Upper lobe of right lung (tissue), 1 donor: ENCODE data around the gene RAPGEF6. TPM values are rescaled to one million over a fixed set of nuclear protein-coding genes. Genes with fewer than 3 reads are reported as not detected.
"Not testable (repeated sequence)": the region's sequence is repeated elsewhere in the genome, so short reads cannot be mapped to it uniquely, and the experiment has no call there.

Experiments
- ATAC-seq: fragments of 200-7000 bp; cut with Tn5 transposase; one replicate; pipeline ENCODE4 v1.9.1; 2020; ENCODE audit warnings: mild to moderate bottlenecking, moderate library complexity
- DNase-seq: peaks from one replicate; pipeline ENCODE4 v3.0.0-alpha.2; 2020
- H3K27ac ChIP-seq: fragments of 200-600 bp; one replicate; pipeline ENCODE4 v1.8.0; 2022
- H3K27me3 ChIP-seq: fragments of 200-600 bp; one replicate; pipeline ENCODE4 v1.8.0; 2022; ENCODE audit warnings: mild to moderate bottlenecking
- H3K36me3 ChIP-seq: fragments of 200-600 bp; one replicate; pipeline ENCODE4 v1.8.0; 2022
- H3K4me1 ChIP-seq: fragments of 200-600 bp; one replicate; pipeline ENCODE4 v1.8.0; 2022
- H3K4me3 ChIP-seq: fragments of 200-600 bp; one replicate; pipeline ENCODE4 v1.8.0; 2022; ENCODE audit warnings: mild to moderate bottlenecking
- H3K9me3 ChIP-seq: fragments of 200-600 bp; one replicate; pipeline ENCODE4 v1.8.0; 2022
- intact Hi-C: fragments of 100-400 bp; cut with DNase I; formaldehyde crosslinking; loops from one replicate; pipeline ENCODE4 v1.11.0; 2022
- total RNA-seq: library from RNA; stranded (reverse); fragmentation: NEBNext Ultra II Directional; extraction: Animal tissue kit (Norgen Biotek cat#: 25700); gene quantifications from one replicate; pipeline ENCODE4 v1.2.1, GENCODE V29; 2021
- TF ChIP-seq, protein P1 (sequence below): fragments of 200-600 bp; IDR thresholded peaks from one replicate; pipeline ENCODE4 v1.8.0; 2022; ENCODE audit warnings: antibody characterized with exemption
- donor health status: DM: no; HTN: yes; CAD: no; lungs with severe emphysema.

The RAPGEF6 gene
- total RNA-seq, 1 donor from 2014 or later = 27.2 TPM

DNA sequence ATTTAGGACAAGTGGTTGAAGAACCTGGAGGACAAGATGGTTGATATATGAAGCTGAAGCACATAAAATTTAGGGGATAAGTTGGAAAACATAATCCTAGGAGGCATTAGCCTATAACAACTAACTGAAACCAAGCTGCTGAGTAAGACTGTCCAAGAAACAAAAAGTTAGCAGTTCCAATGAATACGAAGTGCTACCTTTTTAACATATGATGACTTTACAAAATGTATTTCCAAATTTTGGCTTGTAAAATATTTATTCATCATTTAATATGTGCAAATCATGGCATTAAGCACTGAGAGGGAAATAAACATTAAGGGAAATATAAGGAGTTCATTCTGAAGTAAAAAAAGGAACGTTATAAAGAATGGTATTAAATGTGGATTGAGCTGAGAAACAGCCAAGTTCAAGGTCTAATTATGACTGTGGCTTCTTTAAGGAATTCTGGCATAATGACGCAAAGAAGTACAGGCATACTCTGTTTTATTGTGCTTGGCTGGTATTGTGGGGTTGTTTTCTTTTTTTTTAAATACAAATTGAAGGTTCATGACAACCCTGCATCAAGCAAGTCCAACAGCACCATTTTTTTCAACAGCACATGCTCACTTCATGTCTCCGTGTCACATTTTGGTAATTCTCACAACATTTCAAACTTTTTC lies 7.7 kb downstream of the RAPGEF6 start:
- ATAC-seq (no peak), DNase-seq (no peak)
- Histone ChIP-seq H3K27me3 (no peaks in the 10 kb centered on the region), H3K27ac (no peak overlapping the region), H3K9me3 (no peaks in the 10 kb centered on the region), H3K36me3 (no peaks in the 10 kb centered on the region), H3K4me3 (no peak overlapping the region), H3K4me1 (peaks cover 12% of the 10 kb centered on the region)
- intact Hi-C loops = no loop called here
- TF ChIP-seq, protein P1, sequence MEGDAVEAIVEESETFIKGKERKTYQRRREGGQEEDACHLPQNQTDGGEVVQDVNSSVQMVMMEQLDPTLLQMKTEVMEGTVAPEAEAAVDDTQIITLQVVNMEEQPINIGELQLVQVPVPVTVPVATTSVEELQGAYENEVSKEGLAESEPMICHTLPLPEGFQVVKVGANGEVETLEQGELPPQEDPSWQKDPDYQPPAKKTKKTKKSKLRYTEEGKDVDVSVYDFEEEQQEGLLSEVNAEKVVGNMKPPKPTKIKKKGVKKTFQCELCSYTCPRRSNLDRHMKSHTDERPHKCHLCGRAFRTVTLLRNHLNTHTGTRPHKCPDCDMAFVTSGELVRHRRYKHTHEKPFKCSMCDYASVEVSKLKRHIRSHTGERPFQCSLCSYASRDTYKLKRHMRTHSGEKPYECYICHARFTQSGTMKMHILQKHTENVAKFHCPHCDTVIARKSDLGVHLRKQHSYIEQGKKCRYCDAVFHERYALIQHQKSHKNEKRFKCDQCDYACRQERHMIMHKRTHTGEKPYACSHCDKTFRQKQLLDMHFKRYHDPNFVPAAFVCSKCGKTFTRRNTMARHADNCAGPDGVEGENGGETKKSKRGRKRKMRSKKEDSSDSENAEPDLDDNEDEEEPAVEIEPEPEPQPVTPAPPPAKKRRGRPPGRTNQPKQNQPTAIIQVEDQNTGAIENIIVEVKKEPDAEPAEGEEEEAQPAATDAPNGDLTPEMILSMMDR = no peak

DNA sequence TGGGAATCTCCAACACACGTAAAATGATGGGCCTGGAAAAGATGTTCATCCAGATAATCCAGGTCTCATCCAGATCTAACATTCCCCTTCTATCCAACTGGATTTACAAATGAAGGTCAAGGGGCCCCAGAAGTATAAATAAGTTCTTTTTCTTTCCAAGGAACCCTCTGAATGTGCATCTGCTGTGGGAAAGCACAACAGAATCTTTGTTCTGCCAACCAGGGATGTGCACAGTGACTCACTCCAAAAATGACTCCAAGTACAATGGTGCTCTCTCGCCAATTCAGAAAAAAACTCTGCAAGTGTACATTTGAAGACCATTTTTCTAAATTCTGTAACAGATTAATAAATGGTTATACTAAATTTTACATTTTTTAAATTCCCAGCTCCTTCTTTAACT lies 12.4 kb downstream of the RAPGEF6 start:
- intact Hi-C loops = no loop called here
- H3K27ac ChIP-seq = no peak overlapping the region
- no peaks in the 10 kb centered on the region for H3K36me3 ChIP-seq
- no peak for DNase-seq
- TF ChIP-seq, protein P1 = no peak
- no peaks in the 10 kb centered on the region for H3K27me3 ChIP-seq
- H3K4me3 ChIP-seq = no peak overlapping the region
- no peaks in the 10 kb centered on the region for H3K9me3 ChIP-seq
- ATAC-seq = no peak
- H3K4me1 ChIP-seq = peaks cover 17% of the 10 kb centered on the region

- H3K4me3 ChIP-seq, H3K36me3 ChIP-seq, H3K27me3 ChIP-seq, H3K9me3 ChIP-seq, intact Hi-C loops, DNase-seq, H3K27ac ChIP-seq, ATAC-seq: not testable (repeated sequence)
- peaks cover 17% of the 10 kb centered on the region for H3K4me1 ChIP-seq
These were observed 13.9 kb downstream of the RAPGEF6 start for GRCh38 chr5:131621164-131621563.

GRCh38 chr5:131619102-131619501 lies 15.9 kb downstream of the RAPGEF6 start:
- DNase-seq = no peak
- Histone ChIP-seq H3K4me1 (peaks cover 27% of the 10 kb centered on the region), H3K9me3 (no peaks in the 10 kb centered on the region), H3K27ac (no peak overlapping the region), H3K4me3 (no peak overlapping the region), H3K36me3 (no peaks in the 10 kb centered on the region), H3K27me3 (no peaks in the 10 kb centered on the region)
- TF ChIP-seq, protein P1 = no peak
- intact Hi-C loops = no loop called here
- no peak for ATAC-seq

GRCh38 chr5:131617140-131617822 lies 17.7 kb downstream of the RAPGEF6 start:
- no peaks in the 10 kb centered on the region for H3K27me3 ChIP-seq
- H3K36me3 ChIP-seq = no peaks in the 10 kb centered on the region
- ATAC-seq (no peak), DNase-seq (no peak)
- no peak overlapping the region for H3K27ac ChIP-seq
- H3K4me1 ChIP-seq = peaks cover 27% of the 10 kb centered on the region
- no peaks in the 10 kb centered on the region for H3K9me3 ChIP-seq
- no peak overlapping the region for H3K4me3 ChIP-seq
- intact Hi-C loops = no loop called here
- TF ChIP-seq, protein P1 = no peak

DNA sequence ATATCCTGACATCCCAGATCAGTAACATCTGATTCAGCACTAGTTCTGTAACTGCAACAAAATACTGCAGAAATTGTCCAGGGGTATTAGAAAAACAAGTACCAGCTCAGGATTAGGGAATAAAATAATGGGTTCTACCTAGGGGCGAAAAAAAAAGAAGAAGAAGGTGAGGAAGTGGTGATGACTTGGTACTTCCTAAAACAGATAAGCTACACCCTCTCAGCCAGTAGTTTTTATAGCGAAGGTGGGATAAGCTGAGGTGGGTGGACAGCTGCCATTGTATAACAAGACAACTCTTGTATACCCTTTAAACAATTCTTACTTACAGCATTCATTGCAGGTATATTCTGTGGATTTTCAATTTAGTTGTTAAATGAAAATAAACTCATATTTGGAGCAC lies 19.1 kb downstream of the RAPGEF6 start:
- DNase-seq (no peak), ATAC-seq (no peak)
- Histone ChIP-seq H3K4me3 (no peak overlapping the region), H3K27me3 (no peaks in the 10 kb centered on the region), H3K36me3 (no peaks in the 10 kb centered on the region), H3K9me3 (no peaks in the 10 kb centered on the region), H3K4me1 (peaks cover 27% of the 10 kb centered on the region), H3K27ac (no peak overlapping the region)
- TF ChIP-seq, protein P1 = no peak
- intact Hi-C loops = no loop called here
